GM21526 (cell line): ENCODE measurements around the gene EIF5.

Experiments
- ATAC-seq: cut with Tn5 transposase; IDR thresholded peaks from one replicate; pipeline ENCODE4 v1.9.1; 2021; ENCODE audit warnings: moderate library complexity; ENCODE audit not compliant: unreplicated experiment, low FRiP score

Gene EIF5

DNA sequence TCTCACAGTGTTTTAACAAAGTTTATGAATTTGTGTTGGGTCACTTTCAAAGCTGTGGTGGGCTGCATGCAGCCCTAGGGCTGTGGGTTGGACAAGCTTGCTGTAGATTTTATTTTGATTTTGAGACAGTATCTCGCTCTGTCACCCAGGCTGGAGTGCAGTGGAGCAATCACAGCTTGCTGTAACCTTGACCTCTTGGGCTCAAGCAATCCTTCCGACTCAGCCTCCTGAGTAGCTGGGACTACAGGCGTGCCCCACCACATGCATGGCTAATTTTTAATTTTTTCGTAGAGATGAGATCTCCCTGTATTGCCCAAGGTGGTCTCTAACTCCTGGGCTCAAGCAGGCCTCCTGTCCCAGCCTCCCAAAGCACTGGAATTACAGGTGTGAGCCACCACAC, 56.6 kb downstream of the EIF5 start:
- ATAC-seq, result no peak

DNA sequence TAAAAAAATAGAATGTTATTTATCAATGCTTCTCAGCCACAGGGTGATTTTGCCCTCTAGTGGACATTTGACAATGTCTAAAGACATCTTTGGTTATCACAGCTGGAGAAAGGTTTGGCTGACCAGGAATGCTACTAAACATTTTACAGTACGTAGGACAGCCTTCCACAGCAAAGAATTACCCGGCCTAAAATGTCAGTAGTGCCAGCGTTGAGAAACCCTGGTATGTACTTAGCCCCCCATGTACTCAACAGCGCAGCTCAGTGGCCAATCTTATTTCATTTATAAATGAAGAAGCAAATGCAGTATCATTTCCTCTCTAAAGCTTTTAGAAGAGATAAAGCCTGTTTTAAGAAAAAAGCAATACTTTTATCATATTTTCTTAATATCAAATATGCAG, 57.0 kb downstream of the EIF5 start:
- ATAC-seq, result no peak

DNA sequence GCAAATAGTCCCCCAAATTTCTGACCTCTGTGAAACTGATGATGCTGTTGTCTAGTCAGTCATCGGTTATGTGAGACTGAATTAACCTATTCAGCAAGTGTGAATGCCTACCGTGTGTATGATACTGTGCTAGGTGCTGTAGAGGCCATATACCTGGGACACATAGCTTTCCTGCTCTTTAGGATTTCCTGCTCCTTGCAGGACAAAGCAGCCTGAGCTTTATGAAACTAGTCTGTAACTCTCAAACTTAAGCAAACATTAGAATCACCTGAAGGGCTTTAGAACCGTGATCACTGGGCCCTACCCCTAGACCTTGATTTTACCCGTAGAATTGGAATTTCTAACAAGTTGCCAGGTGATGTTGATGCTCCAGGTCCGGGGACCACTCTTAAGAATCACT, 58.1 kb downstream of the EIF5 start:
- ATAC-seq, result no peak

DNA sequence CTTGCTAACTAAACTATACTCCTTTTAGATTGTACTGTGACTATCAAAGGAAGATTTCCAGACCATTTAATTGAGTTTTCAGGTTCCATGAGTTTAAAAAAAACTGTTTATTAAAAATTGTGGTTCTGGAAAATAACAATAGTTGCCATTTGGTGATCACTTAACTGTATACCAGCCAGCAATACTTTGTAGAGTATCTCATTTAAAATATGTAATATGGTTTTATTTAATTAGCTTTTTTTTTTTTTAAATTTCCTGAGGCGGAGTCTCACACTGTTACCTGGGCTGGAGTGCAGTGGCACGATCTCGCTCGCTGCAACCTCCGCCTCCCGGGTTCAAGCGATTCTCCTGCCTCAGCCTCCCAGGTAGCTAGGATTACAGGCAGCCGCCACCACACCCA, 58.5 kb downstream of the EIF5 start:
- no peak for ATAC-seq

DNA sequence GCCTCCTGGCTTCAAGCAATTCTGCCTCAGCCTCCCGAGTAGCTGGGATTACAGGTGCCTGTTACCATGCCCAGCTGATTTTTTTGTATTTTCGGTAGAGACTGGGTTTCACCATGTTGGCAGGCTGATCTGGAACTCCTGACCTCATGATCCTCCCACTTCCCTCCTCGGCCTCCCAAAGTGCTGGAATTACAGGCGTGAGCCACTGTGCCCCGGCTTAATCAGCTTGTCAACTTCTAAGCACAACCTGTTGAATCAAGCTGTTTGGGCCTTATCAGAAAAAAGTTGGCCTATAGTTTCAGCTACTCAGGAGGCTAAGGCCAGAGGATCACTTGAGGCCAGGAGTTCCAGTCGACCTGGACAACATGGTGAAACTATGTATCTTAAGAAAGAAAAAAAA, 59.0 kb downstream of the EIF5 start:
- ATAC-seq, result no peak

DNA sequence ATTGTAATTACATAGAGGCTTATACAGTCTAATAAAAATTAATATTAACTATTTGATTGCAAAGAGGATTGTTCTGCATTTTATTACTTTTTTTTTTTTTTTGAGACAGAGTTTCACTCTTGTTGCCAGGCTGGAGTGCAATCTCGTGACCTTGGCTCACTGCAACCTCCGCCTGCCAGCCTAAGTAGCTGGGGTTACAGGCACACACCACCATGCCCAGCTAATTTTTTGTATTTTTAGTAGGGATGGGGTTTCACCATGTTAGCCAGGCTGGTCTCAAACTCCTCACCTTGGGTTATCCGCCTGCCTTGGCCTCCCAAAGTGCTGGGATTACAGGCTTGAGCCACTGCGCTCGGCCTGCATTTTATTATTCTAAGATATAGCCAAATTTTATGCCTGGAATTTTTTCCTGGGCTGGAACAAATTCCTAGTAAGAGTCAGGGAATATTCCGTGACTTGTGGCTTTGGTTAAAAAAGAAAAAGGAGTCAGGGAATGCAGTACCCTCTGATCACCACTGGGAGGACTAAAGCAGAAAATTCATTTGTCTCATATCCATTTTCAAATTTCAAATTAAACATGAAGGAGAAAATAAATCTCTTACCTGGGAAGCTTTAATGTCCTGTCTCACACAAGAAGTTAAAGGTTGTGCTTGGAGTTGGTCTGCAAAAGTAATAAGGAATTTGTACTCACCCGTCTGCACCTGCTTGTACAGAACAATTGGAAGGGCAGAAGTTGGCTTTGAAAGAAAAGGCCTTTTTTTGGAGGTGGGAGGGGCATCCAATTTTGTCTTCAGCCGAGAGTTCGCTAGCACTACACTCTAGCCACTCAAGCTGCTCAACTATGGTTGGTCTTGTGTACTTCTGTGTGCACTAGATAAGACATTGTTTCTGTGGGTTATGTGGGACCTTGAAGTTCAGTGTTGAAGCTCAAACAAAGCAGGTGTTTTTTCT, 59.9 kb downstream of the EIF5 start:
- ATAC-seq, result no peak
